H54 (cell line): ENCODE measurements around the gene SERPINA5.

Experiments used
- DNase-seq: peaks from one replicate; pipeline ENCODE4 v3.0.0; 2011; ENCODE audit warnings: low spot score, mixed read lengths; ENCODE audit not compliant: insufficient read length
- FAIRE-seq: peaks from 3 replicates; lab custom pipeline; 2011; peaks lifted over from hg19 to GRCh38; lab: Jason Lieb, UNC
- POLR2A ChIP-seq: IDR thresholded peaks from 2 replicates; pipeline ENCODE4 v1.6.1; 2011; ENCODE audit warnings: low read depth, mild to moderate bottlenecking, low read length

Gene SERPINA5

GRCh38 chr14:94560751-94561655 lies 20.2 kb upstream of the SERPINA5 start, which contains the start of gene SERPINA4:
Gene SERPINA4 (plus strand): TSS chr14:94561442. CDS start chr14:94563483, 2,041 bp downstream.
- no peak for FAIRE-seq
- DNase-seq = no peak
- TF ChIP-seq POLR2A = no peak

DNA sequence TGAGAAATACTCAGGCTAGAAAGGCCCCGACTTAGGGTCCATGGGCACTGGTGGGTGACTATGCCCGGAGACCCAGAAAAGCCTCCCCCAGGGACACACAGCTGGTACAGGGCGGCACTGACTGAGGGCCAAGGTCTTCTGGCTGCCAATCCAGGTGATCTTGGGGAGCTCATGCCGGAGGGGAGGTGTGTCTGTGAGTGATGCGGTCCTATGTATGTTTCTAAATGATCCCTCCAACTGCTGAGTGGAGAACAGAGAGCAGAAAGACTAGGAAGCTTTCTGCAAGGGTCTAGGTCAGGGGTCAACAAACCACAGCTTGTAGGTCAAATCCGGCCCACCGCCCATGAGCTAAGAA lies 19.6 kb upstream of the SERPINA5 start:
- FAIRE-seq (no peak), DNase-seq (no peak)
- TF ChIP-seq POLR2A = no peak

GRCh38 chr14:94562022-94562421 lies 19.2 kb upstream of the SERPINA5 start:
- no peak for TF ChIP-seq POLR2A
- FAIRE-seq = no peak
- DNase-seq = no peak

GRCh38 chr14:94562941-94563883 lies 18.0 kb upstream of the SERPINA5 start:
- no peak for TF ChIP-seq POLR2A
- FAIRE-seq = no peak
- DNase-seq = no peak

GRCh38 chr14:94564381-94564780 lies 16.8 kb upstream of the SERPINA5 start:
- FAIRE-seq (no peak), DNase-seq (no peak)
- no peak for TF ChIP-seq POLR2A

DNA sequence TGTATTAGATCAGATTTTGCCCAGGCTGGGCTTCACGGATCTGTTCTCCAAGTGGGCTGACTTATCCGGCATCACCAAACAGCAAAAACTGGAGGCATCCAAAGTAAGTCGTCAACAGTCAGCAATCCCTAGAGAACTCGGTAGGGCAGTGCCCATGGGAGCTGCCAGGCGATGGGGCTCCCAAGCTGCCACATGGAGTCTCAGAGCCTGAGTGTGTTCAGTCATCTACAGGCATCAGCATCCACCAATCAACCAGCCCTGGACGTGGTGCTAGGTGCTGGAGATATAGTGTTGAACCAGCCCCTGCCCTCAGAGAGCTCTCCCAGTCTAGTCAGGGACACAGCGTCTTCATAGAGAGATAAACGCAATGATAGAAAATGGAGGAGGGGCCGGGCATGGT lies 13.0 kb upstream of the SERPINA5 start:
- FAIRE-seq (no peak), DNase-seq (no peak)
- no peak for TF ChIP-seq POLR2A

GRCh38 chr14:94569381-94570001 lies 11.7 kb upstream of the SERPINA5 start:
- TF ChIP-seq POLR2A = no peak
- FAIRE-seq (no peak), DNase-seq (no peak)

DNA sequence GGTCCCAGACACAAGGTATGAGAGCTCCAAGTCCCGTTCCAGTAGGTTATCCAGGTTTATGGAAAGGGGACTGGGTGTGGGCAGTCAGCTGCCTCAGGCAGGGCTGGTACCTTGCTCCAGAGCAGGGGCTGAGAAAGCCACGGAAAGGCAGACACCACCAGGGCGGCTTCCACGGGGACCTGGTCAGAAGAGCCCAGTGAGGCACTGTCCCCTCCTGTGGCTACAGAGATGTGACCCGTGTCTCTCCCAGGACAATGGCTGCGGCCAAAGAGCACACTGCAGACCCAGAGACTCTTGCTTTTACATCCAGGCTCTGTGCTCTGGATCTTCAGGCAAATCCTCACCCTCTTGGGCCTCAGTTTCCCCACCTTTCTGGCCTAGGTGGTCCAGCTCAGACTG lies 11.2 kb upstream of the SERPINA5 start:
- no peak for DNase-seq
- no peak for TF ChIP-seq POLR2A
- no peak for FAIRE-seq

GRCh38 chr14:94570440-94570839 lies 10.8 kb upstream of the SERPINA5 start:
- TF ChIP-seq POLR2A = no peak
- FAIRE-seq = no peak
- DNase-seq = no peak

DNA sequence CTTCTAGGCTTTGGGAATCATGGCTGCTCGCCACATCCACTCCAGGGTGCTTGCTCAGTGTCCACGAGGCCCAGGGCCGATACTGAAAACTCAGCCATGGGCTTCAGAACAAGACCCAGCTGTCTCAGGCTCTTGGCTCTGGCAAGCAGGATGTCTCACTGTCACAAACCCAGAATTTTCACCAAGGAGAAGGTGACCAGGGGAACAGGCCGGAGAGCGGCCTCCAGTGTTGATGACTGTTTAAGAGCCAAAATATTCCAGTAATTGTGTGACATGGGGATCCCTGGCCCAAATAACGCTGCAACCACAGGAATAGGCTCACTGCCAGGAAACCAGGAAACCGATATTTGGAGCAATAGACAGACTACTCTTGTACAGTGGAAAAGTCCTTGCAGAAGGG lies 9.8 kb upstream of the SERPINA5 start:
- no peak for TF ChIP-seq POLR2A
- DNase-seq = no peak
- FAIRE-seq = no peak

GRCh38 chr14:94571950-94572349 lies 9.3 kb upstream of the SERPINA5 start:
- DNase-seq (peak; percentile 16), FAIRE-seq (no peak)
- TF ChIP-seq POLR2A = no peak

DNA sequence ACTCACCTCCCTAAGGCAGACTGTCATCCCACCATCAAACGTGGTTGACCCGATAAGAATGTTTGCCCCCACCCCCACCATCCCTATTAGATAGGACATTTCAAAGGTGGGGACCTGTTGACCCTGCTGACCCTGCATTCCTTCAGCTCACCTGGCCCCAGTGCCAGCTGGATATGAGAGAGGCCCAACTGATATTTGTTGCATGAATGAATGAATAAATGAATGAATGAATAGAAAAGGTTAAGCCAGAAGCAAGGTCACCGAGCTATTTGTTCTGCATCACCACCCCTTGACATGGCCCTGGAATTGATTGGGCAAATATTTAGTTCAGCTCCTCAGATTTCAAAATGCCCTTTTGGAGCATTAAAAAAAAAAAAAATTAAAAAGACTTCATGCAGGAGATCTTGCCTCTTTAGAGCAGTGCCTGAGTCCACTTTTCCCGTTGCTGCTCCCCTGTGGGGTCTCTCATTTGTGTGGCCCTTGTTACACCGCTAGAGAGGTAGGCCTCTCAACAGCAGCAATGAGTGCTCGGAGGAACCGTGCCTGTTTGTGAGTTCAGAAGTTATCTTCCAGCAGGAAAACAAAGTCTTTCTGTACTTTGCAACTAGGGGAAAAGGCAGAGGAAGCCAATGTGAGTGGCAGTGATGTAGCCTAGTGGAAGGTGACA lies 8.5 kb upstream of the SERPINA5 start:
- TF ChIP-seq POLR2A = no peak
- FAIRE-seq (no peak), DNase-seq (no peak)
